T-cell (primary cell): Measurements from ENCODE around the gene TTC9B. TPM values are rescaled to one million over a fixed set of nuclear protein-coding genes. Genes with fewer than 3 reads are reported as not detected.
A peak's percentile ranks its signal among the peaks of the same experiment; 100 is the strongest.

Experiments
- ATAC-seq, 4 experiments: fragments of 200-7000 bp in 3 of 4; fragments of 150-1000 bp in 1 of 4; cut with Tn5 transposase; replicated peaks in 1 of 4; 1 replicate in 3 of 4; 2 replicates in 1 of 4; pipeline ENCODE4 v1.10.0; 2021; ENCODE audit warnings: moderate library complexity in 3 of 4, mild to moderate bottlenecking in 2 of 4, moderate number of reproducible peaks in 1 of 4
- CTCF ChIA-PET, 2 donors: fragments of 300-600 bp; sonication (Branson Sonifier 250); formaldehyde crosslinking; loops; one replicate each; lab custom pipeline; 2022; ENCODE audit warnings: antibody characterized with exemption in 2 of 2; lab: Charles Lee
- POLR2A ChIA-PET, 2 donors: fragments of 300-600 bp; sonication (Branson Sonifier 250); formaldehyde crosslinking; loops; one replicate each; lab custom pipeline; 2022; ENCODE audit warnings: antibody characterized with exemption in 2 of 2; lab: Charles Lee
- DNase-seq, 35 experiments: peaks; one replicate each; pipeline versions ENCODE4 v3.0.0 to v3.0.0-alpha.2; 2013 to 2023
- H3K27ac ChIP-seq: one replicate; pipeline ENCODE4 v1.5.1; 2013; ENCODE audit warnings: low read length
- H3K27me3 ChIP-seq, 2 experiments: replicated peaks in 1 of 2; 1 replicate in 1 of 2; 2 replicates in 1 of 2; pipeline versions ENCODE4 v1.6.1 to v1.7.0; 2013; ENCODE audit warnings: low read length in 1 of 2, mixed read lengths in 1 of 2; ENCODE audit not compliant: control insufficient read depth in 2 of 2, insufficient read depth in 2 of 2; ENCODE audit errors: extremely low read depth in 1 of 2
- H3K36me3 ChIP-seq, 2 donors: 1 replicate in 1 of 2; 2 replicates in 1 of 2; pipeline versions ENCODE4 v1.6.1 to v1.7.0; 2013; ENCODE audit warnings: low read length in 1 of 2; ENCODE audit not compliant: control insufficient read depth in 2 of 2, insufficient read depth in 1 of 2; ENCODE audit errors: extremely low read depth in 1 of 2
- H3K4me1 ChIP-seq, 2 experiments: 1 replicate in 1 of 2; 2 replicates in 1 of 2; pipeline versions ENCODE4 v1.6.1 to v1.7.0; 2013; ENCODE audit warnings: low read length in 2 of 2, mixed read lengths in 1 of 2; ENCODE audit not compliant: insufficient read depth in 2 of 2, control insufficient read depth in 1 of 2; ENCODE audit errors: extremely low read depth in 1 of 2
- H3K4me3 ChIP-seq, 2 donors: 1 replicate in 1 of 2; 2 replicates in 1 of 2; pipeline versions ENCODE4 v1.5.1 to v1.7.0; 2013; ENCODE audit warnings: mild to moderate bottlenecking in 2 of 2, low read length in 1 of 2, moderate library complexity in 1 of 2; ENCODE audit not compliant: control insufficient read depth in 1 of 2; ENCODE audit errors: extremely low read depth in 1 of 2
- H3K9me3 ChIP-seq: 2 replicates; pipeline ENCODE4 v1.7.0; 2013
- H3K27ac Mint-ChIP-seq, 2 donors: one replicate each; pipeline ENCODE4 v1.8.0; 2020 to 2021; ENCODE audit warnings: mild to moderate bottlenecking in 2 of 2, mixed read lengths in 2 of 2
- H3K27me3 Mint-ChIP-seq, 2 donors: one replicate each; pipeline ENCODE4 v1.8.0; 2021 to 2022; ENCODE audit warnings: mixed read lengths in 2 of 2
- H3K36me3 Mint-ChIP-seq: one replicate; pipeline ENCODE4 v1.8.0; 2021; ENCODE audit warnings: mixed read lengths
- H3K4me1 Mint-ChIP-seq, 3 donors: one replicate each; pipeline ENCODE4 v1.8.0; 2020 to 2022; ENCODE audit warnings: mixed read lengths in 3 of 3, mild to moderate bottlenecking in 1 of 3
- H3K4me3 Mint-ChIP-seq, 3 donors: one replicate each; pipeline ENCODE4 v1.8.0; 2020 to 2022; ENCODE audit warnings: mild to moderate bottlenecking in 3 of 3, mixed read lengths in 3 of 3, moderate library complexity in 3 of 3
- H3K9me3 Mint-ChIP-seq, 3 donors: one replicate each; pipeline ENCODE4 v1.8.0; 2020 to 2022; ENCODE audit warnings: mixed read lengths in 3 of 3
- WGBS: methylation state at CpG from one replicate; pipeline ENCODE4 v1.1.5; 2013; ENCODE audit warnings: missing lambda C conversion rate; ENCODE audit not compliant: insufficient coverage; 5-methylcytosine and 5-hydroxymethylcytosine counted together
- total RNA-seq, 35 experiments: library from RNA in 6 of 35; stranded (reverse) in 6 of 35; fragments of 120-200 nt in 1 of 35; gene quantifications; one replicate each; pipeline versions ENCODE4 v1.2.1 to v1.2.4 and lab custom pipeline; 2013 to 2026

Gene TTC9B
- total RNA-seq, 5 donors from 2014 or later (not counting 1 experiment from before 2014, with no cell fraction given) = not detected

GRCh38 chr19:40231544-40232424 lies 13.6 kb upstream of the TTC9B start:
- Mint-ChIP-seq H3K27me3 (peaks cover 1% of the 10 kb centered on the region in 2 donors), H3K27ac (peak overlapping the region in 1 of 2 donors; percentile 23), H3K36me3 (peaks cover 8% of the 10 kb centered on the region), H3K4me3 (no peak overlapping the region), H3K4me1 (peaks cover 9 to 16% (median 13%) of the 10 kb centered on the region in 3 donors), H3K9me3 (no peaks in the 10 kb centered on the region)
- no peaks in the 10 kb centered on the region for H3K9me3 ChIP-seq
- peaks cover 12 to 30% of the 10 kb centered on the region in 2 donors for H3K36me3 ChIP-seq
- peak in 1 of 4 experiments; percentile 7 for ATAC-seq
- 92% methylated on average over 10 of the region's 16 CpGs for WGBS
- H3K4me3 ChIP-seq = no peak overlapping the region
- peaks cover 0 to 5% of the 10 kb centered on the region in 2 experiments for H3K27me3 ChIP-seq
- no peaks in the 10 kb centered on the region for H3K4me1 ChIP-seq
- ChIA-PET POLR2A (no interaction called here), CTCF (no interaction called here)
- H3K27ac ChIP-seq = no peak overlapping the region
- DNase-seq = no peak

- 90% methylated on average over 2 of the region's 6 CpGs for WGBS
- no peak overlapping the region for H3K4me3 ChIP-seq
- peaks cover 12 to 23% of the 10 kb centered on the region in 2 donors for H3K36me3 ChIP-seq
- Mint-ChIP-seq H3K4me3 (no peak overlapping the region), H3K27me3 (peaks cover 5% of the 10 kb centered on the region in 2 donors), H3K27ac (no peak overlapping the region), H3K9me3 (no peaks in the 10 kb centered on the region), H3K4me1 (peaks cover 15 to 21% (median 16%) of the 10 kb centered on the region in 3 donors), H3K36me3 (peaks cover 4% of the 10 kb centered on the region)
- CTCF ChIA-PET = interaction anchor here in 1 of 2 donors (0.7 kb wide), 1 partner anchor 36 kb away, joined by 4 read pairs; no protein-coding TSS in a partner anchor
- no peak for DNase-seq
- H3K27me3 ChIP-seq = peaks cover 0 to 13% of the 10 kb centered on the region in 2 experiments
- H3K27ac ChIP-seq = no peak overlapping the region
- no peak for ATAC-seq
- H3K9me3 ChIP-seq = no peaks in the 10 kb centered on the region
- H3K4me1 ChIP-seq = peaks cover 0 to 7% of the 10 kb centered on the region in 2 experiments
- POLR2A ChIA-PET = no interaction called here
Measured at GRCh38 chr19:40231057-40231456, 12.9 kb upstream of the TTC9B start.

- Histone ChIP-seq H3K36me3 (peaks cover 6 to 12% of the 10 kb centered on the region in 2 donors), H3K27ac (no peak overlapping the region), H3K4me3 (no peak overlapping the region), H3K27me3 (peaks cover 3 to 24% of the 10 kb centered on the region in 2 experiments), H3K4me1 (peaks cover 0 to 14% of the 10 kb centered on the region in 2 experiments), H3K9me3 (no peaks in the 10 kb centered on the region)
- ChIA-PET CTCF (interaction anchor here in 1 of 2 donors (0.5 kb wide), 1 partner anchor 86 kb away, joined by 5 read pairs; no protein-coding TSS in a partner anchor), POLR2A (no interaction called here)
- no peak for DNase-seq
- peak overlapping the region in 1 of 2 donors; percentile 15 for H3K27ac Mint-ChIP-seq
- WGBS = 88% methylated on average over 4 of the region's 4 CpGs
- H3K4me1 Mint-ChIP-seq = peaks cover 24 to 29% (median 24%) of the 10 kb centered on the region in 3 donors
- no peaks in the 10 kb centered on the region for H3K9me3 Mint-ChIP-seq
- ATAC-seq = no peak
- peaks cover 9% of the 10 kb centered on the region for H3K36me3 Mint-ChIP-seq
- H3K27me3 Mint-ChIP-seq = peaks cover 15 to 16% of the 10 kb centered on the region in 2 donors
- no peak overlapping the region for H3K4me3 Mint-ChIP-seq
Measured at GRCh38 chr19:40229926-40230417, 11.8 kb upstream of the TTC9B start.

GRCh38 chr19:40229484-40229883 lies 11.3 kb upstream of the TTC9B start:
- peaks cover 1 to 7% of the 10 kb centered on the region in 2 donors for H3K36me3 ChIP-seq

GRCh38 chr19:40228863-40229262 lies 10.7 kb upstream of the TTC9B start:
- CTCF ChIA-PET = no interaction called here
- peaks cover 0 to 14% of the 10 kb centered on the region in 2 experiments for H3K4me1 ChIP-seq
- no peak overlapping the region for H3K4me3 Mint-ChIP-seq
- H3K36me3 Mint-ChIP-seq = peaks cover 5% of the 10 kb centered on the region
- H3K4me3 ChIP-seq = no peak overlapping the region
- DNase-seq (no peak), ATAC-seq (no peak)
- POLR2A ChIA-PET = no interaction called here
- H3K27ac Mint-ChIP-seq = no peak overlapping the region
- peaks cover 0 to 3% of the 10 kb centered on the region in 2 donors for H3K36me3 ChIP-seq
- no peaks in the 10 kb centered on the region for H3K9me3 Mint-ChIP-seq
- peaks cover 24 to 36% (median 24%) of the 10 kb centered on the region in 3 donors for H3K4me1 Mint-ChIP-seq
- H3K27ac ChIP-seq = no peak overlapping the region
- peaks cover 3 to 35% of the 10 kb centered on the region in 2 experiments for H3K27me3 ChIP-seq
- 100% methylated on average over 1 of the region's 5 CpGs for WGBS
- H3K27me3 Mint-ChIP-seq = peaks cover 26 to 27% of the 10 kb centered on the region in 2 donors
- H3K9me3 ChIP-seq = no peaks in the 10 kb centered on the region

More at GRCh38 chr19:40229484-40229883, 11.3 kb upstream of the TTC9B start:
- peaks cover 20 to 21% of the 10 kb centered on the region in 2 donors for H3K27me3 Mint-ChIP-seq
- H3K9me3 Mint-ChIP-seq = no peaks in the 10 kb centered on the region
- Histone ChIP-seq H3K27me3 (peaks cover 3 to 28% of the 10 kb centered on the region in 2 experiments), H3K4me3 (no peak overlapping the region), H3K4me1 (peaks cover 0 to 14% of the 10 kb centered on the region in 2 experiments), H3K9me3 (no peaks in the 10 kb centered on the region), H3K27ac (no peak overlapping the region)
- peaks cover 24 to 31% (median 24%) of the 10 kb centered on the region in 3 donors for H3K4me1 Mint-ChIP-seq
- no CpG with 5 or more reads among the region's 3 CpGs for WGBS
- H3K36me3 Mint-ChIP-seq = peaks cover 5% of the 10 kb centered on the region
- CTCF ChIA-PET = no interaction called here
- no peak overlapping the region for H3K4me3 Mint-ChIP-seq
- ATAC-seq = peak; percentile 42 to 56 (median 46)
- DNase-seq = no peak
- POLR2A ChIA-PET = no interaction called here
- no peak overlapping the region for H3K27ac Mint-ChIP-seq

GRCh38 chr19:40228346-40228745 lies 10.2 kb upstream of the TTC9B start:
- Mint-ChIP-seq H3K27ac (no peak overlapping the region), H3K27me3 (peaks cover 26 to 31% of the 10 kb centered on the region in 2 donors), H3K9me3 (no peaks in the 10 kb centered on the region), H3K36me3 (peaks cover 5% of the 10 kb centered on the region), H3K4me1 (peaks cover 24 to 37% (median 24%) of the 10 kb centered on the region in 3 donors), H3K4me3 (no peak overlapping the region)
- Histone ChIP-seq H3K9me3 (no peaks in the 10 kb centered on the region), H3K4me1 (peaks cover 0 to 17% of the 10 kb centered on the region in 2 experiments), H3K36me3 (no peaks in the 10 kb centered on the region), H3K27ac (no peak overlapping the region), H3K4me3 (no peak overlapping the region), H3K27me3 (peaks cover 3 to 40% of the 10 kb centered on the region in 2 experiments)
- WGBS = 10% methylated on average over 3 of the region's 10 CpGs
- no peak for DNase-seq
- POLR2A ChIA-PET = no interaction called here
- ATAC-seq = no peak
- CTCF ChIA-PET = interaction anchor here in 1 of 2 donors (0.6 kb wide), 1 partner anchor 1804 kb away, joined by 3 read pairs; no protein-coding TSS in a partner anchor
